H9 (cell line): ENCODE results near the gene NXPH1. TPM values are rescaled to one million over a fixed set of nuclear protein-coding genes. Genes with fewer than 3 reads are reported as not detected.

ENCODE experiments used
- DNase-seq: peaks from one replicate; pipeline ENCODE4 v3.0.0-alpha.2; 2017
- H2AFZ ChIP-seq: one replicate; pipeline ENCODE4 v1.6.1; 2013; ENCODE audit warnings: mild to moderate bottlenecking, low read length, control low read depth, moderate library complexity
- H2AK5ac ChIP-seq: 2 replicates; pipeline ENCODE4 v1.6.1; 2013; ENCODE audit warnings: low read length, control low read depth, mixed read lengths; ENCODE audit not compliant: insufficient read length
- H2BK120ac ChIP-seq: one replicate; pipeline ENCODE4 v1.6.1; 2013; ENCODE audit warnings: low read depth, mild to moderate bottlenecking, low read length, control low read depth, inconsistent platforms; ENCODE audit not compliant: poor library complexity, severe bottlenecking
- H2BK12ac ChIP-seq: 2 replicates; pipeline ENCODE4 v1.6.1; 2013; ENCODE audit warnings: low read length, control low read depth, mixed read lengths, low read depth; ENCODE audit not compliant: insufficient read length
- H2BK15ac ChIP-seq: 2 replicates; pipeline ENCODE4 v1.6.1; 2013; ENCODE audit warnings: low read depth, low read length, control low read depth
- H2BK20ac ChIP-seq: one replicate; pipeline ENCODE4 v1.6.1; 2013; ENCODE audit warnings: low read depth, mild to moderate bottlenecking, low read length, control low read depth, inconsistent platforms; ENCODE audit not compliant: poor library complexity, severe bottlenecking
- H2BK5ac ChIP-seq: 2 replicates; pipeline ENCODE4 v1.6.1; 2013; ENCODE audit warnings: low read length, control low read depth, mixed read lengths; ENCODE audit not compliant: insufficient read length
- H3K14ac ChIP-seq: 2 replicates; pipeline ENCODE4 v1.6.1; 2013; ENCODE audit warnings: low read length, control low read depth; ENCODE audit not compliant: insufficient read depth
- H3K18ac ChIP-seq: 2 replicates; pipeline ENCODE4 v1.6.1; 2013; ENCODE audit warnings: low read depth, mild to moderate bottlenecking, mixed read lengths, low read length, control low read depth; ENCODE audit not compliant: insufficient read length
- H3K23ac ChIP-seq: 2 replicates; pipeline ENCODE4 v1.6.1; 2013; ENCODE audit warnings: low read length, control low read depth, mixed read lengths, low read depth; ENCODE audit not compliant: insufficient read length
- H3K23me2 ChIP-seq: 2 replicates; pipeline ENCODE4 v1.6.1; 2013; ENCODE audit warnings: low read depth, mild to moderate bottlenecking, mixed read lengths, low read length, control low read depth; ENCODE audit not compliant: insufficient read length, poor library complexity, severe bottlenecking
- H3K27ac ChIP-seq: 2 replicates; pipeline ENCODE4 v1.5.1; 2013; ENCODE audit warnings: low read length, control low read depth, mixed read lengths, low read depth; ENCODE audit not compliant: insufficient read length
- H3K27me3 ChIP-seq: 2 replicates; pipeline ENCODE4 v1.6.1; 2013; ENCODE audit warnings: low read length, control low read depth, inconsistent platforms; ENCODE audit not compliant: insufficient read depth
- H3K4ac ChIP-seq: 2 replicates; pipeline ENCODE4 v1.6.1; 2013; ENCODE audit warnings: low read depth, mild to moderate bottlenecking, control low read depth, inconsistent platforms, low read length, moderate library complexity
- H3K4me1 ChIP-seq: 2 replicates; pipeline ENCODE4 v1.6.1; 2013; ENCODE audit warnings: low read length, control low read depth, inconsistent platforms; ENCODE audit not compliant: insufficient read depth
- H3K4me2 ChIP-seq: 2 replicates; pipeline ENCODE4 v1.6.1; 2013; ENCODE audit warnings: low read length, control low read depth, mixed read lengths; ENCODE audit not compliant: insufficient read length, insufficient read depth
- H3K56ac ChIP-seq: 2 replicates; pipeline ENCODE4 v1.6.1; 2013; ENCODE audit warnings: low read depth, mild to moderate bottlenecking, mixed read lengths, low read length, control low read depth; ENCODE audit not compliant: insufficient read length
- H3K79me1 ChIP-seq: 2 replicates; pipeline ENCODE4 v1.6.1; 2013; ENCODE audit warnings: low read depth, mild to moderate bottlenecking, moderate library complexity, low read length, control low read depth, inconsistent platforms; ENCODE audit not compliant: insufficient read depth, poor library complexity, severe bottlenecking
- H3K79me2 ChIP-seq: 2 replicates; pipeline ENCODE4 v1.6.1; 2013; ENCODE audit warnings: low read length, control low read depth, inconsistent platforms; ENCODE audit not compliant: insufficient read depth
- H3K9ac ChIP-seq: 2 replicates; pipeline ENCODE4 v1.6.1; 2013; ENCODE audit warnings: low read length, control low read depth, mixed read lengths; ENCODE audit not compliant: insufficient read length; ENCODE audit errors: extremely low read depth
- H3K9me3 ChIP-seq: one replicate; pipeline ENCODE4 v1.6.1; 2013; ENCODE audit warnings: low read depth, low read length, inconsistent platforms; ENCODE audit not compliant: control insufficient read depth
- H3T11ph ChIP-seq: one replicate; pipeline ENCODE4 v1.6.1; 2013; ENCODE audit warnings: mild to moderate bottlenecking, low read length, control low read depth, inconsistent platforms
- H4K20me1 ChIP-seq: one replicate; pipeline ENCODE4 v1.6.1; 2013; ENCODE audit not compliant: control insufficient read depth, insufficient read length, insufficient read depth
- H4K5ac ChIP-seq: 2 replicates; pipeline ENCODE4 v1.6.1; 2013; ENCODE audit warnings: low read depth, mild to moderate bottlenecking, mixed read lengths, low read length, control low read depth; ENCODE audit not compliant: insufficient read length
- H4K8ac ChIP-seq: replicated peaks from 2 replicates; pipeline ENCODE4 v1.6.1; 2013; ENCODE audit warnings: low read length, control low read depth, mixed read lengths, low read depth; ENCODE audit not compliant: insufficient read length
- H4K91ac ChIP-seq: 2 replicates; pipeline ENCODE4 v1.6.1; 2013; ENCODE audit warnings: low read depth, mild to moderate bottlenecking, moderate library complexity, mixed read lengths, low read length, control low read depth; ENCODE audit not compliant: insufficient read length
- H3K27ac Mint-ChIP-seq, 3 experiments: 2 replicates in 2 of 3; 3 replicates in 1 of 3; pipeline ENCODE4 v1.8.0; 2020 to 2021; ENCODE audit warnings: mixed read lengths in 3 of 3, mild to moderate bottlenecking in 1 of 3, moderate library complexity in 1 of 3
- H3K27me3 Mint-ChIP-seq: 2 replicates; pipeline ENCODE4 v1.8.0; 2021; ENCODE audit warnings: low read depth, mild to moderate bottlenecking, moderate library complexity, mixed read lengths
- H3K36me3 Mint-ChIP-seq, 3 experiments: 2 replicates in 2 of 3; 3 replicates in 1 of 3; pipeline ENCODE4 v1.8.0; 2020 to 2021; ENCODE audit warnings: low read depth in 3 of 3, mixed read lengths in 3 of 3; ENCODE audit not compliant: insufficient read depth in 1 of 3
- H3K4me1 Mint-ChIP-seq, 2 experiments: 2 replicates each; pipeline ENCODE4 v1.8.0; 2020; ENCODE audit warnings: mixed read lengths in 2 of 2
- H3K4me3 Mint-ChIP-seq, 2 experiments: 2 replicates in 1 of 2; 3 replicates in 1 of 2; pipeline ENCODE4 v1.8.0; 2020 to 2021; ENCODE audit warnings: mild to moderate bottlenecking in 2 of 2, mixed read lengths in 2 of 2, moderate library complexity in 1 of 2
- H3K9me3 Mint-ChIP-seq, 2 experiments: 2 replicates in 1 of 2; 3 replicates in 1 of 2; pipeline ENCODE4 v1.8.0; 2020; ENCODE audit warnings: mild to moderate bottlenecking in 2 of 2, mixed read lengths in 2 of 2, moderate library complexity in 1 of 2
- total RNA-seq: library from RNA; stranded (reverse); gene quantifications from 2 replicates; pipeline ENCODE4 v1.2.1, GENCODE V29; 2021
- TF ChIP-seq, protein P1 (sequence below): fragments of 200-600 bp; sonication (generic); conservative IDR thresholded peaks from 3 replicates; pipeline ENCODE4 v1.8.0; 2021; ENCODE audit warnings: antibody characterized with exemption, mild to moderate bottlenecking

NXPH1 gene
- total RNA-seq, 1 experiment from 2014 or later = 0.15 TPM

- H3K9me3 ChIP-seq = no peaks in the 10 kb centered on the region
- no peak overlapping the region for H3K18ac ChIP-seq
- TF ChIP-seq, protein P1, sequence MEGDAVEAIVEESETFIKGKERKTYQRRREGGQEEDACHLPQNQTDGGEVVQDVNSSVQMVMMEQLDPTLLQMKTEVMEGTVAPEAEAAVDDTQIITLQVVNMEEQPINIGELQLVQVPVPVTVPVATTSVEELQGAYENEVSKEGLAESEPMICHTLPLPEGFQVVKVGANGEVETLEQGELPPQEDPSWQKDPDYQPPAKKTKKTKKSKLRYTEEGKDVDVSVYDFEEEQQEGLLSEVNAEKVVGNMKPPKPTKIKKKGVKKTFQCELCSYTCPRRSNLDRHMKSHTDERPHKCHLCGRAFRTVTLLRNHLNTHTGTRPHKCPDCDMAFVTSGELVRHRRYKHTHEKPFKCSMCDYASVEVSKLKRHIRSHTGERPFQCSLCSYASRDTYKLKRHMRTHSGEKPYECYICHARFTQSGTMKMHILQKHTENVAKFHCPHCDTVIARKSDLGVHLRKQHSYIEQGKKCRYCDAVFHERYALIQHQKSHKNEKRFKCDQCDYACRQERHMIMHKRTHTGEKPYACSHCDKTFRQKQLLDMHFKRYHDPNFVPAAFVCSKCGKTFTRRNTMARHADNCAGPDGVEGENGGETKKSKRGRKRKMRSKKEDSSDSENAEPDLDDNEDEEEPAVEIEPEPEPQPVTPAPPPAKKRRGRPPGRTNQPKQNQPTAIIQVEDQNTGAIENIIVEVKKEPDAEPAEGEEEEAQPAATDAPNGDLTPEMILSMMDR = no peak
- H2BK20ac ChIP-seq = no peak overlapping the region
- H4K5ac ChIP-seq = no peak overlapping the region
- H3K23me2 ChIP-seq = no peaks in the 10 kb centered on the region
- no peak overlapping the region for H2BK120ac ChIP-seq
- no peak overlapping the region for H3K9ac ChIP-seq
- H3K4me3 Mint-ChIP-seq = no peak overlapping the region
- H3K56ac ChIP-seq = no peak overlapping the region
- no peaks in the 10 kb centered on the region for H3K27me3 Mint-ChIP-seq
- no peak overlapping the region for H3K27ac Mint-ChIP-seq
- no peaks in the 10 kb centered on the region for H3K9me3 Mint-ChIP-seq
- H3K79me1 ChIP-seq = no peaks in the 10 kb centered on the region
- no peaks in the 10 kb centered on the region for H3K79me2 ChIP-seq
- no peak overlapping the region for H4K8ac ChIP-seq
- H2AK5ac ChIP-seq = no peak overlapping the region
- no peak overlapping the region for H2AFZ ChIP-seq
- H3K27me3 ChIP-seq = no peaks in the 10 kb centered on the region
- no peak for DNase-seq
- no peak overlapping the region for H3K4ac ChIP-seq
- no peaks in the 10 kb centered on the region for H4K20me1 ChIP-seq
- no peak overlapping the region for H2BK5ac ChIP-seq
- no peak overlapping the region for H2BK12ac ChIP-seq
- no peak overlapping the region for H3K4me2 ChIP-seq
- H3K27ac ChIP-seq = no peak overlapping the region
- peaks cover 2 to 6% of the 10 kb centered on the region in 2 experiments; a peak in 1 of 4 replicates for H3K4me1 Mint-ChIP-seq
- no peaks in the 10 kb centered on the region for H3K36me3 Mint-ChIP-seq
- no peak overlapping the region for H3K14ac ChIP-seq
- no peaks in the 10 kb centered on the region for H3K4me1 ChIP-seq
- no peak overlapping the region for H2BK15ac ChIP-seq
- H4K91ac ChIP-seq = no peak overlapping the region
- H3K23ac ChIP-seq = no peak overlapping the region
- no peak overlapping the region for H3T11ph ChIP-seq
Measured at GRCh38 chr7:8773518-8773917, 340.1 kb downstream of the NXPH1 start.
